HG02938 (cell line): ENCODE data around the gene KAT8.

Experiments used
- ATAC-seq: cut with Tn5 transposase; IDR thresholded peaks from one replicate; pipeline ENCODE4 v1.9.1; 2021; ENCODE audit warnings: mild to moderate bottlenecking, moderate library complexity; ENCODE audit not compliant: unreplicated experiment

KAT8 gene

GRCh38 chr16:31117384-31118222 lies at the start of gene KAT8:
TSS of gene KAT8 (plus strand) at chr16:31117664. CDS start at chr16:31117682, 18 bp downstream.
- ATAC-seq: peak; percentile 89

- no peak for ATAC-seq
These were observed 45.6 kb upstream of the KAT8 start for GRCh38 chr16:31071861-31072260.

- no peak for ATAC-seq
These were observed 44.8 kb upstream of the KAT8 start for GRCh38 chr16:31072540-31073141.

GRCh38 chr16:31073142-31073969 lies 44.1 kb upstream of the KAT8 start:
- ATAC-seq: peak; percentile 49

GRCh38 chr16:31073970-31074813 lies 43.3 kb upstream of the KAT8 start, which contains the start of the genes ZNF646 and ZNF668:
TSS of gene ZNF646 (plus strand) at chr16:31074422. CDS start at chr16:31076325, 1,903 bp downstream.
TSS of gene ZNF668 (minus strand) at chr16:31074240. CDS start at chr16:31064459, 9,781 bp downstream.
- ATAC-seq: peak; percentile 67

GRCh38 chr16:31074814-31075183 lies 42.7 kb upstream of the KAT8 start:
- ATAC-seq: no peak

GRCh38 chr16:31076319-31076718 lies 41.1 kb upstream of the KAT8 start:
- no peak for ATAC-seq

- no peak for ATAC-seq
These were observed 40.4 kb upstream of the KAT8 start for GRCh38 chr16:31077024-31077423.

GRCh38 chr16:31077592-31078396 lies 39.7 kb upstream of the KAT8 start:
- no peak for ATAC-seq

- ATAC-seq: no peak
These were observed 38.7 kb upstream of the KAT8 start for GRCh38 chr16:31078597-31079341.

- ATAC-seq: no peak
These were observed 38.0 kb upstream of the KAT8 start for GRCh38 chr16:31079342-31079944.

GRCh38 chr16:31080035-31080629 lies 37.3 kb upstream of the KAT8 start:
- ATAC-seq: no peak

GRCh38 chr16:31080756-31081419 lies 36.6 kb upstream of the KAT8 start:
- no peak for ATAC-seq

GRCh38 chr16:31081428-31082351 lies 35.8 kb upstream of the KAT8 start:
- no peak for ATAC-seq

GRCh38 chr16:31082368-31083045 lies 35.0 kb upstream of the KAT8 start:
- ATAC-seq: no peak

- ATAC-seq: no peak
These were observed 34.4 kb upstream of the KAT8 start for GRCh38 chr16:31083081-31083480.
